ENCODE measurements around the gene ZNF655.
A peak's percentile ranks its signal among the peaks of the same experiment; 100 is the strongest.
"Not testable (repeated sequence)": the region's sequence is repeated elsewhere in the genome, so short reads cannot be mapped to it uniquely, and the experiment has no call there.

ZNF655 gene

GRCh38 chr7:99561737-99562051 lies 3.3 kb downstream of the ZNF655 start:
- DNase-seq: no peak

DNA sequence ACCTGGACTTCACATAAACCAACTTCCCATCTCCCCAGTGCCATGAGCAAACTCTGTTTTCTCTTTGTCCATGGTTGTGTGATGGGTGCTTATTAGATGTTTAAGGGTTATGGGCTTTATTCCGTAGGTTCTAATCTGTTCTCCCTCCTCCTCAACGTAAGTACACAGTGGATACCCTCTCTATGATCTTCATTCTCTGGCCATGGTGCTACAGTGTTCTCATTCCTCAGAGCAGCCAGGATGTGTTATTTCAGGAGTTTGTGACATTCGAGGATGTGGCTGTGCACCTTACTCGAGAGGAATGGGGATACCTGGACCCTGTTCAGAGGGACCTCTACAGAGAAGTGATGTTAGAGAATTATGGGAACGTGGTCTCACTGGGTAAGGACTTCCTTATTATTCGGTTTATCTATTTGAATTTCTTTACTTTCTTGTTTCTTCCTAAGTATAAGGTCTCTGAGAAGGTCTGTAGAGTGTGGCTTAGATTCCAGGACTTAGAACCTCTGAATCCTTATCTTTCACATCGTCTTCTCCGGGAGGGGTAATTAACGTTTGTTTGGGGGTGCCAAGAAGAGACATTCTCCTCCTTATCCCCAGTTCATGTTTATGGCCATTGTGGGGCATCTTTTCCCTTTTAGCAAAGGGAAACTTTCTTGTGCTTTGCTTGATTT lies 3.8 kb downstream of the ZNF655 start:
- DNase-seq: no peak

GRCh38 chr7:99562832-99563231 lies 4.4 kb downstream of the ZNF655 start:
- no peak for DNase-seq

- DNase-seq: no peak
These were observed 5.2 kb downstream of the ZNF655 start for GRCh38 chr7:99563650-99564049.

DNA sequence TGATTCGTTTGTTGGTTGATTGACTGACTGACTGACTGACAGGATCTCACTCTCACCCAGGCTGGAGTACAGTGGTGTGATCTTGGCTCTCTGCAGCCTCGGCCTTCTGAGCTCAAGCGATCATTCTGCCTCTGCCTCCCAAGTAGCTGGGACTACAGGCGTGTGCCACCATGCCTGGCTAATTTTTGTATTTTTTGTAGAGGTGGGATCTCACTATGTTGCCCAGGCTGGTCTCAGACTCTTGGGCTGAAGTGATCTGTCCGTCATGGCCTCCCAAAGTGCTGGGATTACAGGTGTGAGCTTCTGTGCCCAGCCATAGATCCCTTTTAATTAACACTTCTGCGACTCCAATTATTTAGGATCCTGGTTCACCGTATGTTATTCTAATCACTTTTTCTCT lies 10.3 kb downstream of the ZNF655 start:
- DNase-seq: not testable (repeated sequence)

- DNase-seq: no peak
These were observed 13.3 kb downstream of the ZNF655 start for GRCh38 chr7:99571768-99572167.

GRCh38 chr7:99573257-99573656 lies 14.8 kb downstream of the ZNF655 start:
- DNase-seq: no peak

- DNase-seq: no peak
These were observed 17.8 kb downstream of the ZNF655 start for GRCh38 chr7:99576251-99576650.

DNA sequence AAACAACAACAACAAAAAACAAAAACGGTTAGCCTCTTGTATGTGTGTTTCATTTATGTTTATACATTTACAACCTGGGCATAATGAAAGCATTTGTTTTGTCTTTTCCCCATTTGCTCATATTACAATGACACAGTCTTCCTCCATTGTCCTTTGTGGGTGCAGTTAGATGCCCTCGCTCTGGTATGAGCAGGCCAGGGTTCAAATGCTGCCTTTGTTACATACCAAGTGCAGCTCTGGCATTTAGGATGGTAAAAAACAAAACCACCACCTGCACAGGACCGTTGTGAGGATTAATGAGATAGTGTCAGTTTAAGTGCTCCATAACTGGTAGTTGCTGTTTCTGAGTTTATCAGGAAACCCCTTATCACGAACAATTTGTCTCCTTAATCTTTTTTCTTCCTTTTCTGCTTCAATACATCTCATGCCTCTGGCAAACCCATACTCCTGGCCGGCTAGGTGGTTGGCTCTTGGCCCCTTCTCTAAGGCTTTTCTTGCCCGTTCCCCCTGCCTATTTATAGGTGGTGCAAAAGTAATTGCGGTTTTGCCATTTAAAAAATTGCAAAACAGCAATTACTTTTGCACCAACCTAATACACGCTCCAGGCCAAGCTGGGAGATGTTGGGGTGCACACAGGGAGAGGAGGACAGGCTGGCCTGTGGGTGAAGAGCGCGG lies 21.0 kb downstream of the ZNF655 start:
- DNase-seq: no peak

GRCh38 chr7:99579956-99580777 lies 21.7 kb downstream of the ZNF655 start:
- DNase-seq: peak in 1 of 2 experiments; percentile 15

GRCh38 chr7:99580778-99581332 lies 22.4 kb downstream of the ZNF655 start:
- DNase-seq: not testable (repeated sequence)

DNA sequence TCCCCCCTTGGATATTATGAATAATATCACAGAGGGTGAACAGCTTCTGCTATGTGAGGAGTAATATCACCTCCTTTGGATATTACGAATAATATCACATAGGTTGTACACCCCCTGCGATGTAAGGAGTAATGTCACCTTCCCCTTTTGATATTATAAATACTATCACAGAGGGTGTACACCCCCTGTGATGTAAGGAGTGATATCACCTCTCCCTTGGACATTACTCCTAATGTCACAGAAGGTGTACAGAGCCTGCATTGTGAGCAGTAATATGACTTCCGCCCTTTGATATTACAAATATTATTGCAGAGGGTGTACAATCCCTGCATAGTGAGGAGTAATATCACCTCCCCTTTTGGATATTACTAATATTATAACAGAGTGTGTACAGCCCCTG lies 30.4 kb downstream of the ZNF655 start:
- DNase-seq: no peak

- no peak for DNase-seq
These were observed 36.7 kb downstream of the ZNF655 start for GRCh38 chr7:99594948-99595745.

DNA sequence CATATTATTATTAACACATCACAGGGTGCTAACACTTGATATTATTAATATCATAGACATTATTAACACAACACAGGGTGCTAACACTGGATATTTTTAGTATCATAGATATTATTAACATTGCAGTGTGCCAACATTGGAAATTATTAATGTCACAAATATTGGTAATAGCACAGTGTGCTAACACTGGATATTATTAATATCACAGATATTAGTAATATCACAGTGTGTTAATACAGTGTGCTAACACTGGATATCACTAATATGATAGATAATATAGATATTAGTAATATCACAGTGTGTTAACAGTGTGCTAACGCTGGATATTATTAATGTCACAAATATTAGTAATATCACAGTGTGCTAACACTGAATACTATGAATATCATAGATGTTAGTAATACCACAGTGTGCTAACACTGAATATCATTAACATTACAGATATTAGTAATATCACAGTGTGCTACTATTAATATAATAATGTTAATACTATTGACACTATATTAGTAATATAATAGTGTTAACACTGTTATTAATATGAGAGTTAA lies 38.0 kb downstream of the ZNF655 start:
- no peak for DNase-seq

DNA sequence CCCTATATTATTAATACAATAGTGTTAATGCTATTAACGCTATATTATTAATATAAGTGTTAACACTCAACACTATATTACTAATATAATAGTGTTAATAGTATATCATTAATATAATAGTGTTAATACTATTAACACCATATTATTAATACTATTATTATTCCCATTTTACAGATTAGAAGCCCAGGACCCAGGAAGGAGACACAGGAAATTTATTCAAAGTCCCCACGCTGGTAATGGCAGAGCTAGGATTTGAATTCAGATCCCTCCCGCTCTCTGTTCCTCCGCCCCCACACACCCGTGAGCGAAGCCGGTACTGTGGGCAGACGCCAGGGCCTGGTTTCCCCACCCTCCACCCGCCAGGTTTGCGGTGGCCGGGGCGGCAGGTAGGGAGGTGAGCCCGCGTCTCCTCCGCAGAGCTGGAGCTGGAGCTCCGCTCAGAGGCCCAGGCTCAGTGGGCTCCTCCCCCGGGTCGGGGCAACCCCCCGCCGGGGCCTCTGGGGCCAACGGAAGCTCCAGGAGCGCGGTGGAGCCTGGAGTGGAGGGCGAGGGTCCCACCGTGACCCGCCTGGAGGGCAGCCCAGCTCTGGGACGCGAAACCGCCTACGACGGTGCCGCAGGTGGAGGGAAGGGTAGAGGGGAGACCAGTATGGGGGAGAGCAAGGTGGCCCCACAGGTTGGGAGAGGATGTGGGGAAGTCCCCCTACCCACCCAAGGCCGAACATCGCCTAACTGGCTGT lies 39.5 kb downstream of the ZNF655 start, which contains the start of gene TMEM225B:
TMEM225B (plus strand) TSS at position 506 of the 740 bp plus-strand sequence. CDS start 6,122 bp downstream, outside the sequence.
- no peak for DNase-seq

GRCh38 chr7:99599836-99600235 lies 41.4 kb downstream of the ZNF655 start:
- DNase-seq: no peak

DNA sequence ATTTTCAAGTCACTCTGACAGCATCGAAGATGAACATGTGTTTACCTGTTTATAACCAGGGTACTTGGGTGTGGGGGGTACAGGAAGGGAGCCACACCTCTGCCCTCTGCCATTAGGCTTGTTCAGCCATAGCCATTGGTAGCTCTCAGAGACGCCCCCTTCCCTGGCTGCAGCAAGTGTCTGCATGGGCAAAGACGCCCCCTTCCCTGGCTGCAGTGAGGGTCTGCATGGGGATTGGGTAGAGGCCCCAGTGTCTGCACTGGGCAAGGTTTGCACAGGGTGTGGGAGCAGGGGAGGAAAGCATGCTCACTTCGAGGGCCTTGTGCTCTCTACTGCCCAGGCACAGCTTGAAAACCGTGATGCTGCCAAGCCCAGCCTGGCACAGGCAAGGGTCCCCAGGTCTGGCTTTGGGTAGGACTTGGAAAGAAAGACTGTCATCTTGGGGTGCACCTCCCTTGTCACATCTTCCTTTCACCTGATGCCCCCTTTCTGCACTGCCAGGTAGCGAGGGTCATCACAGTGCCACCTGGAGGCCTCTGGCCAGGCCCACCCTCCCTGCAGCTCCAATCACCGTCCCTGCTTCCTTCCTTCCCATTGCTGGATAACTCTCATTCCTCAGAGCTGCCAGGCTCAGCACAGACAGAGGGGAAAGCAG lies 43.3 kb downstream of the ZNF655 start:
- no peak for DNase-seq

- no peak for DNase-seq
These were observed 47.1 kb downstream of the ZNF655 start for GRCh38 chr7:99605527-99605926.

- no peak for DNase-seq
These were observed 48.1 kb downstream of the ZNF655 start for GRCh38 chr7:99606531-99606930.

GRCh38 chr7:99607548-99607947 lies 49.1 kb downstream of the ZNF655 start:
- no peak for DNase-seq

DNA sequence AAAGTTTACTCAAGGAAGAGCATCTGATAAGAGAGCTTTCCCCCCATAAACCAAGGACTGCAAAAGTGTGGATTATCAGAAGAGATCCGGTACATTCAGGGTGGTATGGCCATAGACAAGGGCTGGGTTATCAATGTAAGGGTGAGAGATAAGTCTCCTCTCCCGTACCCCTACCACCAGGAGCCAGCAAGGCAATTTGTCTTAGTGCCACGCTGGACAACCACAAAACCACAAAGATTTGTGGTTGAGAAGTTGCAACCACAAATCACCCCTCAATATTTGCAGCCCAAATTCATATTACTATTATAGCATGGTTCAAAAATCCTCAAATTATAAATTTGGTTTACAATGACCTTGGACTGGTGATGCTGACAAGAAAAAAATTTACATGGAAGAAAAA lies 56.1 kb downstream of the ZNF655 start:
- DNase-seq: no peak
